DOHH2 (cell line): ENCODE results near the gene DLG1.

ENCODE experiments used
- CTCF ChIP-seq: fragments of 200-600 bp; sonication (generic); IDR thresholded peaks from one replicate; pipeline ENCODE4 v1.5.1; 2014; ENCODE audit warnings: antibody characterized with exemption, mild to moderate bottlenecking, low read depth, low read length; ENCODE audit not compliant: poor library complexity, severe bottlenecking
- EZH2phosphoT487 ChIP-seq: fragments of 200-600 bp; sonication (generic); IDR thresholded peaks from 2 replicates; pipeline ENCODE4 v1.6.1; 2017; ENCODE audit warnings: borderline replicate concordance, mild to moderate bottlenecking, antibody characterized with exemption, low read length, moderate library complexity, mixed read lengths

- TF ChIP-seq CTCF: no peak
- TF ChIP-seq EZH2phosphoT487: no peak
Measured at GRCh38 chr3:197009532-197010019, 288.8 kb downstream of the DLG1 start.
